ENCODE data around the gene SHANK1. TPM values are rescaled to one million over a fixed set of nuclear protein-coding genes. Genes with fewer than 3 reads are reported as not detected.

SHANK1 gene
- total RNA-seq, 3 donors from 2014 or later (not counting 1 experiment from before 2014, with no cell fraction given), result 0.05 to 0.75 (median 0.20) TPM

GRCh38 chr19:50669302-50670101 is 50.1 kb downstream of the SHANK1 start:
- peak in 2 of 3 donors; percentile 31 to 36 for ATAC-seq

GRCh38 chr19:50668879-50669278 is 50.7 kb downstream of the SHANK1 start:
- TF ChIP-seq CTCF (IDR thresholded peaks at IDR 0.05), result no peak
- Histone ChIP-seq H3K27ac (ENCODE audit: low read length) (no peak overlapping the region), H3K9me3 (ENCODE audit: control insufficient read depth, insufficient read depth, low read length) (no peaks in the 10 kb centered on the region), H3K4me3 (ENCODE audit: low read length) (no peak overlapping the region), H3K36me3 (ENCODE audit: control insufficient read depth, insufficient read depth, low read length) (no peaks in the 10 kb centered on the region), H3K27me3 (ENCODE audit: control insufficient read depth, insufficient read depth, low read length) (peaks cover 10% of the 10 kb centered on the region), H3K4me1 (ENCODE audit: control insufficient read depth, insufficient read depth, low read length) (peaks cover 3% of the 10 kb centered on the region)
- Mint-ChIP-seq H3K27ac (no peak overlapping the region), H3K9me3 (no peaks in the 10 kb centered on the region), H3K27me3 (ENCODE audit: low read depth in 2 of 2) (peaks cover 28 to 43% of the 10 kb centered on the region in 2 donors), H3K36me3 (no peaks in the 10 kb centered on the region), H3K4me1 (no peaks in the 10 kb centered on the region), H3K4me3 (no peak overlapping the region)
- intact Hi-C loops (cut with micrococcal nuclease), result loop anchor here (1.0 kb wide), 1 partner anchor 114 kb away; no protein-coding TSS in a partner anchor
- 62% methylated on average over 17 of the region's 20 CpGs for WGBS (ENCODE audit: insufficient coverage)
- DNase-seq, result no peak
- no peak for ATAC-seq

More at GRCh38 chr19:50669302-50670101, 50.1 kb downstream of the SHANK1 start:
- Histone ChIP-seq H3K36me3 (ENCODE audit: control insufficient read depth, insufficient read depth, low read length) (no peaks in the 10 kb centered on the region), H3K9me3 (ENCODE audit: control insufficient read depth, insufficient read depth, low read length) (no peaks in the 10 kb centered on the region), H3K27me3 (ENCODE audit: control insufficient read depth, insufficient read depth, low read length) (peaks cover 10% of the 10 kb centered on the region), H3K4me3 (ENCODE audit: low read length) (no peak overlapping the region), H3K4me1 (ENCODE audit: control insufficient read depth, insufficient read depth, low read length) (peaks cover 3% of the 10 kb centered on the region), H3K27ac (ENCODE audit: low read length) (no peak overlapping the region)
- no peaks in the 10 kb centered on the region for H3K4me1 Mint-ChIP-seq
- WGBS (ENCODE audit: insufficient coverage), result 55% methylated on average over 23 of the region's 23 CpGs
- peak in 1 of 2 donors; percentile 53 for DNase-seq
- no peak overlapping the region for H3K27ac Mint-ChIP-seq
- intact Hi-C loops (cut with micrococcal nuclease), result loop anchor here (1.0 kb wide), 1 partner anchor 114 kb away; no protein-coding TSS in a partner anchor
- TF ChIP-seq CTCF (IDR thresholded peaks at IDR 0.05), result peak; percentile 70
- H3K4me3 Mint-ChIP-seq, result no peak overlapping the region
- no peaks in the 10 kb centered on the region for H3K36me3 Mint-ChIP-seq
- H3K9me3 Mint-ChIP-seq, result no peaks in the 10 kb centered on the region
- H3K27me3 Mint-ChIP-seq (ENCODE audit: low read depth in 2 of 2), result peaks cover 25 to 44% of the 10 kb centered on the region in 2 donors

GRCh38 chr19:50668416-50668815 is 51.2 kb downstream of the SHANK1 start:
- ATAC-seq, result no peak
- TF ChIP-seq CTCF (IDR thresholded peaks at IDR 0.05), result no peak
- WGBS (ENCODE audit: insufficient coverage), result 20% methylated on average over 49 of the region's 49 CpGs
- Histone ChIP-seq H3K36me3 (ENCODE audit: control insufficient read depth, insufficient read depth, low read length) (no peaks in the 10 kb centered on the region), H3K4me3 (ENCODE audit: low read length) (no peak overlapping the region), H3K27me3 (ENCODE audit: control insufficient read depth, insufficient read depth, low read length) (peaks cover 10% of the 10 kb centered on the region), H3K4me1 (ENCODE audit: control insufficient read depth, insufficient read depth, low read length) (peaks cover 3% of the 10 kb centered on the region), H3K9me3 (ENCODE audit: control insufficient read depth, insufficient read depth, low read length) (no peaks in the 10 kb centered on the region), H3K27ac (ENCODE audit: low read length) (no peak overlapping the region)
- Mint-ChIP-seq H3K4me1 (no peaks in the 10 kb centered on the region), H3K9me3 (no peaks in the 10 kb centered on the region), H3K27ac (no peak overlapping the region), H3K36me3 (no peaks in the 10 kb centered on the region), H3K4me3 (no peak overlapping the region), H3K27me3 (ENCODE audit: low read depth in 2 of 2) (peaks cover 28 to 38% of the 10 kb centered on the region in 2 donors)
- DNase-seq, result no peak
- intact Hi-C loops (cut with micrococcal nuclease), result no loop called here
